Smooth muscle cell (in vitro differentiated cells): ENCODE measurements around the gene HCFC2. TPM values are rescaled to one million over a fixed set of nuclear protein-coding genes. Genes with fewer than 3 reads are reported as not detected.
A peak's percentile ranks its signal among the peaks of the same experiment; 100 is the strongest.
"Not testable (repeated sequence)": the region's sequence is repeated elsewhere in the genome, so short reads cannot be mapped to it uniquely, and the experiment has no call there.

Source experiments
- DNase-seq: peaks from one replicate; lab custom pipeline; 2025; ENCODE audit not compliant: unreplicated experiment; lab: John Stamatoyannopoulos, UW
- H2AFZ ChIP-seq: fragments of 200-600 bp; sonication (generic); 2 replicates; pipeline ENCODE4 v1.6.0; 2016; ENCODE audit warnings: antibody characterized with exemption, low read depth, mild to moderate bottlenecking
- H3F3A ChIP-seq: fragments of 200-600 bp; sonication (generic); 2 replicates; pipeline ENCODE4 v1.6.0; 2017; ENCODE audit warnings: antibody characterized with exemption, low read depth
- H3K27ac ChIP-seq: fragments of 200-600 bp; sonication (generic); 2 replicates; pipeline ENCODE4 v1.5.1; 2016; ENCODE audit warnings: low read depth, mild to moderate bottlenecking
- H3K27me3 ChIP-seq: fragments of 200-600 bp; sonication (generic); 2 replicates; pipeline ENCODE4 v1.6.1; 2016; ENCODE audit warnings: low read depth, mild to moderate bottlenecking
- H3K36me3 ChIP-seq: fragments of 200-600 bp; sonication (generic); 2 replicates; pipeline ENCODE4 v1.5.1; 2016; ENCODE audit warnings: low read depth
- H3K4me1 ChIP-seq: fragments of 200-600 bp; sonication (generic); 2 replicates; pipeline ENCODE4 v1.5.1; 2016; ENCODE audit warnings: low read depth
- H3K4me2 ChIP-seq: fragments of 200-600 bp; sonication (generic); 2 replicates; pipeline ENCODE4 v1.6.0; 2016; ENCODE audit warnings: mild to moderate bottlenecking
- H3K4me3 ChIP-seq: fragments of 200-600 bp; sonication (generic); 2 replicates; pipeline ENCODE4 v1.5.1; 2016; ENCODE audit warnings: mild to moderate bottlenecking
- H3K79me2 ChIP-seq: fragments of 200-600 bp; sonication (generic); 2 replicates; pipeline ENCODE4 v1.6.0; 2016; ENCODE audit warnings: low read depth, mild to moderate bottlenecking
- H3K9ac ChIP-seq: fragments of 200-600 bp; sonication (generic); 2 replicates; pipeline ENCODE4 v1.6.0; 2016; ENCODE audit warnings: low read depth
- H3K9me3 ChIP-seq: fragments of 200-600 bp; sonication (generic); replicated peaks from 2 replicates; pipeline ENCODE4 v1.5.1; 2016; ENCODE audit warnings: low read depth
- H4K20me1 ChIP-seq: fragments of 200-600 bp; sonication (generic); 2 replicates; pipeline ENCODE4 v1.6.0; 2016; ENCODE audit warnings: low read depth
- CTCF ChIP-seq: fragments of 200-600 bp; sonication (generic); IDR thresholded peaks from 2 replicates; pipeline ENCODE4 v1.5.1; 2017; ENCODE audit warnings: borderline replicate concordance, mild to moderate bottlenecking, antibody characterized with exemption; ENCODE audit not compliant: insufficient read depth, poor library complexity, severe bottlenecking
- WGBS: methylation state at CpG from one replicate; pipeline ENCODE4 v1.1.7; 2016; ENCODE audit warnings: low lambda C conversion rate; 5-methylcytosine and 5-hydroxymethylcytosine counted together
- polyA plus RNA-seq: library from polyadenylated mRNA; unstranded; fragments of >200 nt; fragmentation: Nextera tagmentation; extraction: Ambion mirVana; gene quantifications from 2 replicates; pipeline ENCODE4 v1.2.1, GENCODE V29; 2016
- total RNA-seq: library from RNA; depleted of rRNA; stranded (reverse); fragments of >200 nt; gene quantifications from 2 replicates; pipeline ENCODE4 v1.2.3, GENCODE V29; 2014

The HCFC2 gene
- total and polyA plus RNA-seq, 2 experiments from 2014 or later = 9.1 to 17.8 TPM

DNA sequence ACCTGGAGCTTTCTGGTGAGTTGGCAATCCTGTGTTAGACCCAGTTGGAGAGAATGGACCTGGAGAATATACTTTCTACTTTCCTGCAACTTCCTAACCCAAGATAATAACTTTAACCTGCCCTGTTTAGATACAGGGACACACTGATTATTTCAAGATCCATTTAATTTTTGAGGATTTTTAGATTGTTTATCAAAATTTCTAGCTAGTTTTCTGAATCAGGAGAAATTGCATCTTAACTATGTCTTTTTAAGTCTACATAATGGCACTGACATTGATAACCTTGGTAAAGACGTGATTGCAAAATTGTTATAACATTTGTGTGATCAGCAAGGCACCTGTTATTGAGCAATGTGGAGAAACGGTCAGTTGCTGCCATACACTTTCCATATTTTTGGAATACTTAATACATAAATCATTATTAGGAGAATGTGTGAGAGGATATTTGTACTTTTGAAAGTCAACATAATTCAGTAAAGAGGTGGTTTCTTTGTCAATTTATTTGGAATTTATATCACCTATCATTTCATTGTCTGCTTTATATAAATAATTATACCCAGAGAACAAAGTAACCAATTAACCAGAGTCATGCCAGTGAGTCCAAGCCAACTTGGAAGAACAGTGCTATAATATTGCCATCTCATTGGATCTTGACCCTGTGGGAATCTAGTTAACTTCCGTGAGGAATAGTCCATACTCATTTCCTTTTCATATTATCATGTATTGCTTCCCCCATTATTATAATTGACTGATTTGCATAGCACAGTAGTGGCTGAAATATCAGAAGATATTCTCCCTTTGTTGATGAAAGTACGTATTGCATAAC is 45.3 kb downstream of the HCFC2 start:
- H3K36me3 ChIP-seq = no peaks in the 10 kb centered on the region
- no peak overlapping the region for H3K9ac ChIP-seq
- TF ChIP-seq CTCF = no peak
- H3K79me2 ChIP-seq = no peaks in the 10 kb centered on the region
- H3K27me3 ChIP-seq = no peaks in the 10 kb centered on the region
- H2AFZ ChIP-seq = no peak overlapping the region
- H4K20me1 ChIP-seq = no peaks in the 10 kb centered on the region
- 89% methylated on average over 4 of the region's 4 CpGs for WGBS
- DNase-seq = no peak
- H3F3A ChIP-seq = no peaks in the 10 kb centered on the region
- H3K27ac ChIP-seq = no peak overlapping the region
- H3K4me2 ChIP-seq = no peak overlapping the region
- no peak overlapping the region for H3K4me3 ChIP-seq
- H3K9me3 ChIP-seq = no peaks in the 10 kb centered on the region
- H3K4me1 ChIP-seq = no peaks in the 10 kb centered on the region

DNA sequence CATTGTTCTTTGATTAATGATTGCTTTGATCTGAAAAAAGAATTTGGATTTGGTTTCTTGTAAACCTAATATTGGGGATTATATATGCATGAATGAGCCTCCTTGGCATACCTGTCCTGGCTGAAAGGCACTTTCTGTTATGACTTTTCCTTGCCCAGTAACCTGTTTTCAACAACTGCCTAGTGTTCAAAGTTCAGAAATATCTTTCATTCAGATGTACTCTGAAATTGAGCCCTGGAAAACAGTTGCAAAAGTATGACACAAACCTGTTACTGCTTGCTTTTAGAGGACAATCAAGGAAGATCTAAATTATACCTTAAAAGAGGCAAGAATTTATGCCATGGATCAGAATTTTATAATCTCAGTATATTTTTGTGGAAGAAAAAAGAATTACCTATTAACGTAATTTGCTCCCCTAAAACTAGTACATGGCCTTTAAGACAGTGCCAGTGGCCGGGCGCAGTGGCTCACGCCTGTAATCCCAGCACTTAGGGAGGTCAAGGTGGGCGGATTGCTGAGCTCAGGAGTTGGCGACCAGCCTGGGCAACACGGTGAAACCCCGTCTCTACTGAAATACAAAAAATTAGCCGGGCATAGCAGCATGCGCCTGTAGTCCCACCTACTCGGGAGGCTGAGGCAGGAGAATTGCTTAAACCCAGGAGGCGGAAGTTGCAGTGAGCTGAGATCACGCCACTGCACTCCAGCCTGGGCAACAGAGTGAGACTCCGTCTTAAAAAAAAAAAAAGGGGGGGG is 50.7 kb downstream of the HCFC2 start:
- H3K27me3 ChIP-seq, H3K4me3 ChIP-seq, DNase-seq, H3K4me2 ChIP-seq, H3K79me2 ChIP-seq, H3K9me3 ChIP-seq, H3K9ac ChIP-seq, H3K27ac ChIP-seq, H3F3A ChIP-seq, H3K4me1 ChIP-seq, H3K36me3 ChIP-seq, H2AFZ ChIP-seq: not testable (repeated sequence)
- peaks cover 11% of the 10 kb centered on the region for H4K20me1 ChIP-seq
- WGBS = 95% methylated on average over 14 of the region's 14 CpGs

DNA sequence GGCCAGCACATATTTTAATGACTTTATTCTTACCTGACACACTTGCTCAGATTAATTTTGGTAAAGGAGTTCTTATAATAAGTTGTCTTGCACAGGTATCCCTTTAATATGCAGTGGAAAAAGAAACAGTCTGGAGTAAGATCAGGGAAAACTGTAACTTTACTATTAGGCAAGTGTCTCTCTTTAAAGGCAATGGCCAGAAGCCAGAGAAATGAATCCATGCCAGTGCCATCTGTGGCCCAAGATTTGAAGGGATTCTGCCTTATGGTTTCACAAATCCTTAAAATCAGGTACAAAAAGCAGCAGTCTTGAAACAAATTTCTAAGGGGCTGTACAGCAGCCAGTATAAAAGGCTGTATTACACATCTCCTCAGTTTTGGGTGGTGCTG is 51.2 kb downstream of the HCFC2 start:
- Histone ChIP-seq H3K4me1 (no peaks in the 10 kb centered on the region), H3K4me3 (no peak overlapping the region), H4K20me1 (peaks cover 11% of the 10 kb centered on the region), H3K79me2 (no peaks in the 10 kb centered on the region), H3K4me2 (no peak overlapping the region), H3K9me3 (no peaks in the 10 kb centered on the region), H3K9ac (no peak overlapping the region), H3K27me3 (no peaks in the 10 kb centered on the region), H3K36me3 (peaks cover under 1% of the 10 kb centered on the region), H3F3A (no peaks in the 10 kb centered on the region), H2AFZ (no peak overlapping the region), H3K27ac (no peak overlapping the region)
- no peak for TF ChIP-seq CTCF
- no peak for DNase-seq

DNA sequence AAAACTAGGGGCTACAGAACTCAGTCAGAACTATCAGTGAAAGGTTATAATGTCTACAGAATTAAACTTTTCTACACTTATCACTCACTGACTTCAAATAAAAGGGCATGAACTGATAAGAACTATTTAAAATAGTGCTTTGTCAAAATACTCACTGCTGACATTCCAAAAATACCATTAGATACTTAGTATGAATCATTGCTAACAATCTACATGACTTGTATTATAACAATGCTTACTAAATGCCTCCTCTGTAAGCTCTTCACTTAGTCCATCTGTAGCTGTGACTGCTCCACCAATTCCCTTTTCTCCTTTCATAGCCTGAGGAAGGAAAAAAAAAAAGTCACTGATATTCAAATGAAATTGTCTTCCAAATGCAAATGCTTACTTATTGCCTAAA is 56.7 kb downstream of the HCFC2 start:
- Histone ChIP-seq H2AFZ (no peak overlapping the region), H3K4me1 (no peaks in the 10 kb centered on the region), H3K79me2 (peaks cover 4% of the 10 kb centered on the region), H3K9ac (no peak overlapping the region), H3K36me3 (peaks cover 2% of the 10 kb centered on the region), H3K27me3 (no peaks in the 10 kb centered on the region), H3F3A (no peaks in the 10 kb centered on the region), H3K4me2 (no peak overlapping the region), H3K9me3 (no peaks in the 10 kb centered on the region), H4K20me1 (peaks cover 8% of the 10 kb centered on the region), H3K4me3 (no peak overlapping the region), H3K27ac (peak overlapping the region; percentile 7)
- no peak for TF ChIP-seq CTCF
- DNase-seq = no peak
